SJCRH30 (cell line): Measurements from ENCODE around the gene CYBA. TPM values are rescaled to one million over a fixed set of nuclear protein-coding genes. Genes with fewer than 3 reads are reported as not detected.

ENCODE experiments used
- DNase-seq, 2 experiments: peaks; one replicate each; pipeline ENCODE4 v3.0.0-alpha.2; 2015 to 2020
- H3K27ac ChIP-seq: fragments of 250-450 bp; sonication (Bioruptor Pico); 2 replicates; pipeline ENCODE4 v1.5.1; 2020; ENCODE audit warnings: mild to moderate bottlenecking, moderate library complexity
- H3K27me3 ChIP-seq: fragments of 250-450 bp; sonication (Bioruptor Pico); 2 replicates; pipeline ENCODE4 v1.5.1; 2020; ENCODE audit warnings: mild to moderate bottlenecking, moderate library complexity
- H3K36me3 ChIP-seq: fragments of 250-450 bp; sonication (Bioruptor Pico); 2 replicates; pipeline ENCODE4 v1.5.1; 2020; ENCODE audit warnings: mild to moderate bottlenecking, moderate library complexity
- H3K4me1 ChIP-seq: fragments of 250-450 bp; sonication (Bioruptor Pico); 2 replicates; pipeline ENCODE4 v1.5.1; 2020; ENCODE audit warnings: mild to moderate bottlenecking, moderate library complexity
- H3K4me3 ChIP-seq: fragments of 250-450 bp; sonication (Bioruptor Pico); 2 replicates; pipeline ENCODE4 v1.5.1; 2020; ENCODE audit warnings: mild to moderate bottlenecking, moderate library complexity
- H3K9me3 ChIP-seq: fragments of 250-450 bp; sonication (Bioruptor Pico); replicated peaks from 2 replicates; pipeline ENCODE4 v1.5.1; 2020; ENCODE audit warnings: mild to moderate bottlenecking, moderate library complexity
- total RNA-seq: library from RNA; depleted of rRNA; stranded (reverse); fragments of >200 nt; shearing (Covaris generic); gene quantifications from 2 replicates; pipeline ENCODE4 v1.2.3, GENCODE V29; 2014

Gene CYBA
- total RNA-seq, 1 experiment from 2014 or later, result 0.24 TPM

- peak; percentile 60 to 66 for DNase-seq
- Histone ChIP-seq H3K4me3 (no peak overlapping the region), H3K9me3 (no peaks in the 10 kb centered on the region), H3K36me3 (no peaks in the 10 kb centered on the region), H3K27me3 (no peaks in the 10 kb centered on the region), H3K27ac (no peak overlapping the region), H3K4me1 (peaks cover 9% of the 10 kb centered on the region; the same call in 1 of the 2 replicates)
Measured at GRCh38 chr16:88649195-88649923, 1.5 kb downstream of the CYBA start.

GRCh38 chr16:88647178-88648070 lies 3.4 kb downstream of the CYBA start:
- no peaks in the 10 kb centered on the region for H3K27me3 ChIP-seq
- H3K4me3 ChIP-seq, result no peak overlapping the region
- H3K36me3 ChIP-seq, result no peaks in the 10 kb centered on the region
- no peak for DNase-seq
- H3K9me3 ChIP-seq, result no peaks in the 10 kb centered on the region
- H3K27ac ChIP-seq, result no peak overlapping the region
- peaks cover 9% of the 10 kb centered on the region; the same call in 1 of the 2 replicates for H3K4me1 ChIP-seq

GRCh38 chr16:88646345-88647034 lies 4.4 kb downstream of the CYBA start:
- H3K9me3 ChIP-seq, result no peaks in the 10 kb centered on the region
- H3K27me3 ChIP-seq, result no peaks in the 10 kb centered on the region
- H3K4me1 ChIP-seq, result peaks cover 9% of the 10 kb centered on the region; the same call in 1 of the 2 replicates
- no peak for DNase-seq
- H3K36me3 ChIP-seq, result no peaks in the 10 kb centered on the region
- no peak overlapping the region for H3K27ac ChIP-seq
- no peak overlapping the region for H3K4me3 ChIP-seq

GRCh38 chr16:88645941-88646340 lies 4.9 kb downstream of the CYBA start:
- Histone ChIP-seq H3K4me1 (peaks cover 7% of the 10 kb centered on the region; the same call in 1 of the 2 replicates), H3K9me3 (no peaks in the 10 kb centered on the region), H3K27me3 (no peaks in the 10 kb centered on the region), H3K27ac (no peak overlapping the region), H3K4me3 (no peak overlapping the region), H3K36me3 (no peaks in the 10 kb centered on the region)
- DNase-seq, result no peak

GRCh38 chr16:88645455-88645854 lies 5.4 kb downstream of the CYBA start:
- Histone ChIP-seq H3K4me1 (peaks cover 7% of the 10 kb centered on the region; the same call in 1 of the 2 replicates), H3K9me3 (no peaks in the 10 kb centered on the region), H3K27me3 (no peaks in the 10 kb centered on the region; the same call in 1 of the 2 replicates), H3K36me3 (no peaks in the 10 kb centered on the region), H3K27ac (no peak overlapping the region), H3K4me3 (no peak overlapping the region)
- DNase-seq, result no peak

GRCh38 chr16:88643644-88643932 lies 7.3 kb downstream of the CYBA start:
- H3K27me3 ChIP-seq, result peaks cover 13% of the 10 kb centered on the region
- H3K4me1 ChIP-seq, result no peaks in the 10 kb centered on the region
- H3K4me3 ChIP-seq, result no peak overlapping the region
- H3K27ac ChIP-seq, result no peak overlapping the region
- no peaks in the 10 kb centered on the region for H3K36me3 ChIP-seq
- DNase-seq, result no peak
- no peaks in the 10 kb centered on the region for H3K9me3 ChIP-seq

- Histone ChIP-seq H3K27ac (no peak overlapping the region), H3K9me3 (no peaks in the 10 kb centered on the region), H3K4me1 (no peaks in the 10 kb centered on the region), H3K27me3 (peaks cover 13% of the 10 kb centered on the region), H3K4me3 (no peak overlapping the region), H3K36me3 (no peaks in the 10 kb centered on the region)
- no peak for DNase-seq
Measured at GRCh38 chr16:88642881-88643643, 7.8 kb downstream of the CYBA start.

GRCh38 chr16:88640498-88641247 lies 10.2 kb downstream of the CYBA start:
- no peak for DNase-seq
- Histone ChIP-seq H3K4me3 (no peak overlapping the region), H3K4me1 (peaks cover 7% of the 10 kb centered on the region; the same call in 1 of the 2 replicates), H3K27me3 (peaks cover 13% of the 10 kb centered on the region), H3K36me3 (no peaks in the 10 kb centered on the region), H3K9me3 (no peaks in the 10 kb centered on the region), H3K27ac (no peak overlapping the region)

GRCh38 chr16:88640039-88640495 lies 10.8 kb downstream of the CYBA start:
- no peaks in the 10 kb centered on the region for H3K9me3 ChIP-seq
- H3K27ac ChIP-seq, result no peak overlapping the region
- DNase-seq, result no peak
- H3K4me3 ChIP-seq, result no peak overlapping the region
- H3K4me1 ChIP-seq, result peaks cover 7% of the 10 kb centered on the region; the same call in 1 of the 2 replicates
- H3K36me3 ChIP-seq, result no peaks in the 10 kb centered on the region
- H3K27me3 ChIP-seq, result peaks cover 13% of the 10 kb centered on the region

- H3K9me3 ChIP-seq, result no peaks in the 10 kb centered on the region
- H3K27ac ChIP-seq, result no peak overlapping the region
- peak; percentile 22 to 43 for DNase-seq
- peaks cover 7% of the 10 kb centered on the region; the same call in 1 of the 2 replicates for H3K4me1 ChIP-seq
- no peak overlapping the region for H3K4me3 ChIP-seq
- no peaks in the 10 kb centered on the region for H3K36me3 ChIP-seq
- peaks cover 13% of the 10 kb centered on the region for H3K27me3 ChIP-seq
Measured at GRCh38 chr16:88639231-88640038, 11.4 kb downstream of the CYBA start.

GRCh38 chr16:88638323-88639230 lies 12.3 kb downstream of the CYBA start, which contains the start of gene IL17C:
TSS of gene IL17C (plus strand) at chr16:88638572. CDS start at chr16:88638642, 70 bp downstream.
- peaks cover 13% of the 10 kb centered on the region for H3K27me3 ChIP-seq
- H3K4me1 ChIP-seq, result peaks cover 7% of the 10 kb centered on the region; the same call in 1 of the 2 replicates
- H3K27ac ChIP-seq, result no peak within 1 kb of the TSS
- DNase-seq, result no peak
- no peaks in the 10 kb centered on the region for H3K36me3 ChIP-seq
- no peak within 1 kb of the TSS for H3K4me3 ChIP-seq
- no peaks in the 10 kb centered on the region for H3K9me3 ChIP-seq
